ENCODE measurements around the gene IYD. TPM values are rescaled to one million over a fixed set of nuclear protein-coding genes. Genes with fewer than 3 reads are reported as not detected.

The IYD gene
- total RNA-seq, 1 experiment from 2014 or later, result not detected

GRCh38 chr6:150427843-150428242, 59.0 kb downstream of the IYD start:
- Histone ChIP-seq H3K9me3 (ENCODE audit: control insufficient read depth, low read depth, low read length) (no peaks in the 10 kb centered on the region), H3K4me1 (ENCODE audit: insufficient read depth, low read length) (no peaks in the 10 kb centered on the region), H3K56ac (ENCODE audit: insufficient read length, low read depth, low read length) (no peak overlapping the region), H4K8ac (replicated peaks; ENCODE audit: insufficient read length, low read depth, low read length) (no peak overlapping the region), H3K23me2 (ENCODE audit: insufficient read length, low read depth, low read length, poor library complexity, severe bottlenecking) (no peaks in the 10 kb centered on the region), H3K27ac (ENCODE audit: insufficient read length, low read depth, low read length) (no peak overlapping the region), H2BK5ac (ENCODE audit: insufficient read length, low read length) (no peak overlapping the region), H3K79me1 (ENCODE audit: insufficient read depth, low read depth, low read length, poor library complexity, severe bottlenecking) (no peaks in the 10 kb centered on the region), H2BK15ac (ENCODE audit: low read depth, low read length) (no peak overlapping the region), H4K20me1 (ENCODE audit: control insufficient read depth, insufficient read depth, insufficient read length) (no peaks in the 10 kb centered on the region), H3K4me2 (ENCODE audit: insufficient read depth, insufficient read length, low read length) (no peak overlapping the region), H4K91ac (ENCODE audit: insufficient read length, low read depth, low read length) (no peak overlapping the region), H3K14ac (ENCODE audit: insufficient read depth, low read length) (no peak overlapping the region), H2AK5ac (ENCODE audit: insufficient read length, low read length) (no peak overlapping the region), H3K23ac (ENCODE audit: insufficient read length, low read depth, low read length) (no peak overlapping the region), H3K79me2 (ENCODE audit: insufficient read depth, low read length) (no peaks in the 10 kb centered on the region), H3K18ac (ENCODE audit: insufficient read length, low read depth, low read length) (no peak overlapping the region), H2AFZ (ENCODE audit: low read length) (no peak overlapping the region), H2BK20ac (ENCODE audit: low read depth, low read length, poor library complexity, severe bottlenecking) (no peak overlapping the region), H2BK12ac (ENCODE audit: insufficient read length, low read depth, low read length) (no peak overlapping the region), H3K27me3 (ENCODE audit: insufficient read depth, low read length) (no peaks in the 10 kb centered on the region), H3K4ac (ENCODE audit: low read depth, low read length) (no peak overlapping the region), H3T11ph (ENCODE audit: low read length) (no peak overlapping the region), H2BK120ac (ENCODE audit: low read depth, low read length, poor library complexity, severe bottlenecking) (no peak overlapping the region), H3K9ac (ENCODE audit: extremely low read depth, insufficient read length, low read length) (no peak overlapping the region), H4K5ac (ENCODE audit: insufficient read length, low read depth, low read length) (no peak overlapping the region)
- Mint-ChIP-seq H3K4me1 (no peaks in the 10 kb centered on the region; a peak in 1 of 4 replicates), H3K27me3 (ENCODE audit: low read depth) (no peaks in the 10 kb centered on the region; the same call in 1 of the 2 replicates), H3K9me3 (peaks cover 2 to 3% of the 10 kb centered on the region in 2 experiments; a peak in 1 of 5 replicates), H3K36me3 (ENCODE audit: insufficient read depth in 1 of 3, low read depth in 3 of 3) (peaks cover 0 to 3% (median 0%) of the 10 kb centered on the region in 3 experiments; a peak in 2 of 7 replicates), H3K27ac (no peak overlapping the region), H3K4me3 (no peak overlapping the region)
- WGBS (ENCODE audit: extremely low coverage, insufficient read length, low lambda C conversion rate), result no CpG with 5 or more reads among the region's 2 CpGs
- no peak for DNase-seq
- no peak for TF ChIP-seq CTCF (conservative IDR thresholded peaks at IDR 0.05)
